GM06990 (cell line): ENCODE data around the gene COX5B.
"Not testable (repeated sequence)": the region's sequence is repeated elsewhere in the genome, so short reads cannot be mapped to it uniquely, and the experiment has no call there.

ENCODE experiments used
- DNase-seq: peaks from one replicate; pipeline ENCODE4 v3.0.0-alpha.2; 2011; ENCODE audit not compliant: insufficient read length; ENCODE audit errors: extremely low read depth
- H3K27me3 ChIP-seq: replicated peaks from 2 replicates; pipeline ENCODE4 v1.6.0; 2011; ENCODE audit warnings: low read length; ENCODE audit not compliant: control insufficient read depth, insufficient read depth
- H3K36me3 ChIP-seq: 2 replicates; pipeline ENCODE4 v1.5.1; 2011; ENCODE audit warnings: low read length; ENCODE audit not compliant: control insufficient read depth, insufficient read depth
- H3K4me3 ChIP-seq: replicated peaks from 2 replicates; pipeline ENCODE4 v1.5.1; 2011; ENCODE audit warnings: low read depth, mild to moderate bottlenecking, control low read depth, low read length
- TF ChIP-seq, protein P1 (sequence below): IDR thresholded peaks from 2 replicates; pipeline ENCODE4 v1.5.1; 2011; ENCODE audit warnings: low read length, control low read depth, mild to moderate bottlenecking, inconsistent platforms; ENCODE audit not compliant: insufficient read depth, poor library complexity, severe bottlenecking

The COX5B gene

DNA sequence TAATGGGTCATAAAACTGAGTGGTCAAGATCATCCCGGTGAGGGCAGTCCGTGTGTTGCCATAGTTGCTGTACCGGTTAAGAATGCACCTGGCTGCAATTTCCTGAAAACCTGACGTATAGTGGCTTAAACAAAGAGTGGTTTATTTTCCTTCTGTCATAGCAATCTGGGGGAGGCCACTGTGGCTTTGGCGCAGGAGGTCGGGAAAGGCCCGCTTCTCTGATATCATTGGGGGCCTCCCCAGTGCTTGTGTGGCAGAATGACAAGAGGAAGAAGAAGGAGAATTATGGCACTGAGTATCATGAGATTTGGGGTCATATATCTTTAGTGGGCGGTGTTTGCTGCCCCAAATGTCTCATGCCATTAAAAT is 28.0 kb downstream of the COX5B start:
- H3K4me3 ChIP-seq = no peak overlapping the region
- TF ChIP-seq, protein P1, sequence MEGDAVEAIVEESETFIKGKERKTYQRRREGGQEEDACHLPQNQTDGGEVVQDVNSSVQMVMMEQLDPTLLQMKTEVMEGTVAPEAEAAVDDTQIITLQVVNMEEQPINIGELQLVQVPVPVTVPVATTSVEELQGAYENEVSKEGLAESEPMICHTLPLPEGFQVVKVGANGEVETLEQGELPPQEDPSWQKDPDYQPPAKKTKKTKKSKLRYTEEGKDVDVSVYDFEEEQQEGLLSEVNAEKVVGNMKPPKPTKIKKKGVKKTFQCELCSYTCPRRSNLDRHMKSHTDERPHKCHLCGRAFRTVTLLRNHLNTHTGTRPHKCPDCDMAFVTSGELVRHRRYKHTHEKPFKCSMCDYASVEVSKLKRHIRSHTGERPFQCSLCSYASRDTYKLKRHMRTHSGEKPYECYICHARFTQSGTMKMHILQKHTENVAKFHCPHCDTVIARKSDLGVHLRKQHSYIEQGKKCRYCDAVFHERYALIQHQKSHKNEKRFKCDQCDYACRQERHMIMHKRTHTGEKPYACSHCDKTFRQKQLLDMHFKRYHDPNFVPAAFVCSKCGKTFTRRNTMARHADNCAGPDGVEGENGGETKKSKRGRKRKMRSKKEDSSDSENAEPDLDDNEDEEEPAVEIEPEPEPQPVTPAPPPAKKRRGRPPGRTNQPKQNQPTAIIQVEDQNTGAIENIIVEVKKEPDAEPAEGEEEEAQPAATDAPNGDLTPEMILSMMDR = no peak
- H3K27me3 ChIP-seq = no peaks in the 10 kb centered on the region
- no peak for DNase-seq
- no peaks in the 10 kb centered on the region for H3K36me3 ChIP-seq

DNA sequence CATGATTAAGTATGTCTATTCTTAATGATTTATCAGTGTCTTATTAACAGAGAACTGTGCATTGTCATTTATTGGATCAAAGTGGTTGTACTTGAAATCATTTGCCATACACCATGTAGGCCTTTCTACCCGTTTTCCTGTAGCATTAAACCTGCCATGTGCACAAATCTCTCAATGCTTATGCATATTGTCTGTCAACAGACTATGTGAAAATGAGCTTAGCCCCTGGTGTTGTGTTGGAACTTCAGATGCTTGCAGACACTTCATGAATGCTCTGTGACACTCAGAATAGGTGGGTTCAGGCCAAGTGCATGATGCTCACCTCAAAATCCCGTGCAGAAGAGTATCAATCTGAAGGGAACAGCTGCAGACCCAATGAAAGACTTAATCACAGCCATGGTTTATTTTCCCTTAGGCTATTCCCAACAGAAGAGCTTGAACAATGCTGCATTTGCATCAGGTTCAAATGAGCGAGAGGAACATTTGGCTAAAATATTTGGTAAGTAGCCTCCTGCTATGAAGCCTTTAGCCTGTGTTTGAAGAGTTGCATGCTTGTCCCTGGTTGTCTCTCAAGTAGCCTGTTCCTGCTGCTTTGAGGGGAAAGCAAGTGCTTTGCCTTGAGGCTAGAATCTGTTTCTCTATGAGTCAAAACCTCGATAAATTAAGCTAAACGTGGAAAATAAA is 29.7 kb downstream of the COX5B start:
- Histone ChIP-seq H3K4me3 (no peak overlapping the region), H3K36me3 (no peaks in the 10 kb centered on the region), H3K27me3 (no peaks in the 10 kb centered on the region)
- TF ChIP-seq, protein P1 = no peak
- no peak for DNase-seq

DNA sequence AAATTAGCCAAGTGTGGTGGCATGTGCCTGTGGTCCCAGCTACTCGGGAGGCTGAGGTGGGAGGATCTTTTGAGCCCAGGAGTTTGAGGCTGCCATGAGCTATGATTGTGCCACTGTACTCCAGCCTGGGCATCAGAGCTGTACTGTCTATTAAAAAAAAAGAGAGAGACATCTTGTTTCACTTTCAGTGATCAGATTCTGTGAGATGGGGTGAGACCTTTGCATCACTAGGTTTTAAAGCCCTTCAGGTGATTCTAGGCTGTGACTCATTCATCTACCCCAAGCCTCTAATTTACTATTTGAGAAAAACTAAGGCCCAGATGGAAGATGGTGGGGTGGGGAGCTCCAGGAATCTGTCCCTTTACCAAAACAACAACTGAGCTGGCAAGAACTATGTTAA is 30.8 kb downstream of the COX5B start:
- TF ChIP-seq, protein P1 = no peak
- H3K36me3 ChIP-seq = no peaks in the 10 kb centered on the region
- no peak for DNase-seq
- no peak overlapping the region for H3K4me3 ChIP-seq
- H3K27me3 ChIP-seq = no peaks in the 10 kb centered on the region

DNA sequence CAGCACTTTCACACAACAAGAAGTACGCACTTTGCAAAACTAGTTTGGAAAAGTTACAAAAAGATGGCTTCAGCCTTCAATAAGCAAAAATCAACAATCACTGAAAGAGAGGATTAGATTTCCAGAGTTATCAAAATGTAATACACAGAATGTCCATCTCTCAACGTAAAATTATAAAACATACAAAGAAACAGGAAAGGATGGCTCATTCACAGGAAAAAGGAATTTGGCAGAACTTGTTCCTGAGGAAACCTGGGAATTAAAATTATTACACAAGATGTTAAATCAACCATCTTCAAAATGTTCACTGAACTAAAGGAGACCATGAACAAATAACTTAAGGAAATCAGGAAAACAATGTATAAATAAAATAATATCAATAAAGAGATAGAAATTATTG is 31.6 kb downstream of the COX5B start:
- TF ChIP-seq, protein P1 = no peak
- no peaks in the 10 kb centered on the region for H3K27me3 ChIP-seq
- DNase-seq = no peak
- no peak overlapping the region for H3K4me3 ChIP-seq
- no peaks in the 10 kb centered on the region for H3K36me3 ChIP-seq

DNA sequence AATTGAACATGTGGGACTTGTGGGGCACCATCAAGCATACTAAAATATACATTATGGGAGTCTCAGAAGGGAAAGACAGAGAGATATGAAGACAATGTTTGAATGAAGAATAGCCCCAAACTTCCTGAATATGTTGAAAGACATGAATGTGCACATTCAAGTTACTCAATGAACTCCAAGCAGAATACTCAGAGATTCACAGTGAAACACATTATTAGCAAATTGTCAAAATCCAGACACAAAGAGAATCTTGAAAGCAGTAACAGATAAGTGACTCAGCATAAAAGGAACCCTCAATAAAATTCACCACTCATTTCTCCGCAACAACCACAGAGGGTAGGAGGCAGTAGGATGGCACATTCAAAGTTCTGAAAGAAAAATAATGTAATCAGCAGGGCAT is 32.4 kb downstream of the COX5B start:
- no peaks in the 10 kb centered on the region for H3K27me3 ChIP-seq
- DNase-seq = no peak

DNA sequence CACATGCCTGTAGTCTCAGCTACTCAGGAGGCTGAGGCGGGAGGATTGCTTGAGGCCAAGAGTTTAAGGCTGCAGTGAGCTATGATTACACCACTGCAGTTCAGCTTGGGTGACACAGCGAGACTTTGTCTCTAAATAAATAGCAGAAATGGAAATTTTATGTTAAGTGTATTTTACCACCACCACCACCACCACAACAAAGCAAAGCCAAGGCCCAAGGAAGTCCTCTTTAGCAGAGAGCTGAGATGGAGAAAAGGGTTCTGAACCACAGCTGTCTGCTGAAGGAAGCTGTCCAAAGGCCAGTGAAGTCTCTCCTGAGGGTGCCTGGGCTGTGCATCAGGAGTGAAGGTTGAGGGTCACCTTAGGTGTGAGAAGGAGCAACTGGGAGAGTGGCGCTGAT is 41.4 kb downstream of the COX5B start:
- H3K27me3 ChIP-seq, DNase-seq, H3K36me3 ChIP-seq, H3K4me3 ChIP-seq: not testable (repeated sequence)

More for the DNA sequence above, 32.4 kb downstream of the COX5B start:
- TF ChIP-seq, protein P1 = no peak
- no peak overlapping the region for H3K4me3 ChIP-seq
- no peaks in the 10 kb centered on the region for H3K36me3 ChIP-seq
